ENCODE results near the gene ANTKMT. TPM values are rescaled to one million over a fixed set of nuclear protein-coding genes. Genes with fewer than 3 reads are reported as not detected.

ANTKMT gene
- total and polyA plus RNA-seq, 2 experiments from 2014 or later, result 55.1 to 82.6 TPM

DNA sequence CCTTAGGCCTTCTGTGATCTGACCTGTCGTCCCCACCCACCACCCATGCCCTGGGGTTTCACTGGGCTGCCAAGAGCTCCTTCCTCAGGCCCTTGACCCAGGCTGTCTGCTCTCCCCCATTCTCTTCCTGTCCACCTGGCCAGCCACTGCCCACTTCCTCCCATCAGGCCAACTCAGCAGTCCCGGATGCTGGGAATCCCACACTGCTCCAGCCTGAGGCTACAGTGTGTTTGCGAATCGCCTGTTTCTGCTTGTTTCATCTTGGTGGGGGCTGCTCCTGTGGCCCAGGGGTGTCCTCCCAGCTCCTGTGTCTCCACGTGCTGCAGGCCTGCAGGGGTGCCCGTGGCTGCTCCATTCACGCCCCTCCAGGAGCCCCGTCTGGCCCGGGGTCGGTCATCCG, 6.9 kb upstream of the ANTKMT start:
- H3K27me3 ChIP-seq, result peaks cover 3% of the 10 kb centered on the region
- no peak overlapping the region for H3K4me3 ChIP-seq
- TF ChIP-seq, protein P1, sequence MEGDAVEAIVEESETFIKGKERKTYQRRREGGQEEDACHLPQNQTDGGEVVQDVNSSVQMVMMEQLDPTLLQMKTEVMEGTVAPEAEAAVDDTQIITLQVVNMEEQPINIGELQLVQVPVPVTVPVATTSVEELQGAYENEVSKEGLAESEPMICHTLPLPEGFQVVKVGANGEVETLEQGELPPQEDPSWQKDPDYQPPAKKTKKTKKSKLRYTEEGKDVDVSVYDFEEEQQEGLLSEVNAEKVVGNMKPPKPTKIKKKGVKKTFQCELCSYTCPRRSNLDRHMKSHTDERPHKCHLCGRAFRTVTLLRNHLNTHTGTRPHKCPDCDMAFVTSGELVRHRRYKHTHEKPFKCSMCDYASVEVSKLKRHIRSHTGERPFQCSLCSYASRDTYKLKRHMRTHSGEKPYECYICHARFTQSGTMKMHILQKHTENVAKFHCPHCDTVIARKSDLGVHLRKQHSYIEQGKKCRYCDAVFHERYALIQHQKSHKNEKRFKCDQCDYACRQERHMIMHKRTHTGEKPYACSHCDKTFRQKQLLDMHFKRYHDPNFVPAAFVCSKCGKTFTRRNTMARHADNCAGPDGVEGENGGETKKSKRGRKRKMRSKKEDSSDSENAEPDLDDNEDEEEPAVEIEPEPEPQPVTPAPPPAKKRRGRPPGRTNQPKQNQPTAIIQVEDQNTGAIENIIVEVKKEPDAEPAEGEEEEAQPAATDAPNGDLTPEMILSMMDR (IDR thresholded peaks at IDR 0.05; ENCODE audit: low read depth, low read length), result no peak

GRCh38 chr16:714558-715476, 6.1 kb upstream of the ANTKMT start, which contains the start of gene METRN:
Gene METRN (plus strand): TSS chr16:715118. CDS start chr16:715290, 172 bp downstream.
- Histone ChIP-seq H3K4me1 (ENCODE audit: low read depth) (peaks cover 27% of the 10 kb centered on the region), H3K27ac (no peak within 1 kb of the TSS), H3K4me3 (peak within 1 kb of the TSS; percentile 62), H3K27me3 (no peaks in the 10 kb centered on the region), H3K36me3 (no peaks in the 10 kb centered on the region), H3K9me3 (ENCODE audit: low read depth) (no peaks in the 10 kb centered on the region)
- DNase-seq (ENCODE audit: low read depth in 1 of 2, low spot score in 1 of 2), result peak; percentile 93 to 96
- TF ChIP-seq, protein P1 (IDR thresholded peaks at IDR 0.05; ENCODE audit: low read depth, low read length), result no peak

More for the DNA sequence above, 6.9 kb upstream of the ANTKMT start:
- peaks cover 21% of the 10 kb centered on the region for H3K4me1 ChIP-seq (ENCODE audit: low read depth)
- DNase-seq (ENCODE audit: low read depth in 1 of 2, low spot score in 1 of 2), result no peak
- H3K36me3 ChIP-seq, result no peaks in the 10 kb centered on the region
- H3K27ac ChIP-seq, result no peak overlapping the region
- H3K9me3 ChIP-seq (ENCODE audit: low read depth), result no peaks in the 10 kb centered on the region

- Histone ChIP-seq H3K27ac (no peak overlapping the region), H3K9me3 (ENCODE audit: low read depth) (no peaks in the 10 kb centered on the region), H3K4me1 (ENCODE audit: low read depth) (peaks cover 22% of the 10 kb centered on the region), H3K4me3 (peak overlapping the region; percentile 62), H3K27me3 (no peaks in the 10 kb centered on the region), H3K36me3 (no peaks in the 10 kb centered on the region)
- DNase-seq (ENCODE audit: low read depth in 1 of 2, low spot score in 1 of 2), result peak in 1 of 2 donors; percentile 79
- TF ChIP-seq, protein P1 (IDR thresholded peaks at IDR 0.05; ENCODE audit: low read depth, low read length), result peak; percentile 5
These were observed 5.3 kb upstream of the ANTKMT start for GRCh38 chr16:715477-716199.

- Histone ChIP-seq H3K9me3 (ENCODE audit: low read depth) (no peaks in the 10 kb centered on the region), H3K27me3 (no peaks in the 10 kb centered on the region), H3K27ac (no peak overlapping the region), H3K4me1 (ENCODE audit: low read depth) (peaks cover 19% of the 10 kb centered on the region), H3K4me3 (peak overlapping the region; percentile 62), H3K36me3 (no peaks in the 10 kb centered on the region)
- DNase-seq (ENCODE audit: low read depth in 1 of 2, low spot score in 1 of 2), result peak; percentile 80 to 82
- TF ChIP-seq, protein P1 (IDR thresholded peaks at IDR 0.05; ENCODE audit: low read depth, low read length), result no peak
These were observed 4.8 kb upstream of the ANTKMT start for GRCh38 chr16:716200-716568.

DNA sequence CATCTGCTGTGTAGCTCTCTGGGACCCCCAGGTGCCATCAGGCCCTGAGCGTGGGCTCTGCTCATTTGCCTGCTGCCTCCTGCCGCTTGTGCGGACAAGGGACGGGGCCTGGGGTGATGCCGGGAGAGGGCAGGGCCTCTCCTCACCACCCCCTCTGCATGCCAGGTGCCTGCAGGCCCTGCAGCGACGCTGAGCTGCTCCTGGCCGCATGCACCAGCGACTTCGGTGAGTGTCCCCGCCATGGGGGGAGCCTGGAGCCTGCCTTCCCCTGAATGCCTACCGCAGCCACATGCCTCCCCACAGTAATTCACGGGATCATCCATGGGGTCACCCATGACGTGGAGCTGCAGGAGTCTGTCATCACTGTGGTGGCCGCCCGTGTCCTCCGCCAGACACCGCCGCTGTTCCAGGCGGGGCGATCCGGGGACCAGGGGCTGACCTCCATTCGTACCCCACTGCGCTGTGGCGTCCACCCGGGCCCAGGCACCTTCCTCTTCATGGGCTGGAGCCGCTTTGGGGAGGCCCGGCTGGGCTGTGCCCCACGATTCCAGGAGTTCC, 4.1 kb upstream of the ANTKMT start:
- Histone ChIP-seq H3K27ac (no peak overlapping the region), H3K4me1 (ENCODE audit: low read depth) (peaks cover 23% of the 10 kb centered on the region), H3K9me3 (ENCODE audit: low read depth) (no peaks in the 10 kb centered on the region), H3K36me3 (no peaks in the 10 kb centered on the region), H3K4me3 (no peak overlapping the region), H3K27me3 (no peaks in the 10 kb centered on the region)
- TF ChIP-seq, protein P1 (IDR thresholded peaks at IDR 0.05; ENCODE audit: low read depth, low read length), result no peak
- no peak for DNase-seq (ENCODE audit: low read depth in 1 of 2, low spot score in 1 of 2)
